Panc1 (cell line): ENCODE data around the gene HIPK2.

Experiments
- POLR2AphosphoS5 ChIP-seq: IDR thresholded peaks from 2 replicates; pipeline ENCODE4 v1.6.1; 2012; ENCODE audit warnings: mild to moderate bottlenecking, low read depth, low read length, moderate library complexity
- REST ChIP-seq, 2 experiments: IDR thresholded peaks; 2 replicates each; pipeline ENCODE4 v1.6.1; 2011 to 2012; ENCODE audit warnings: low read depth in 2 of 2, control low read depth in 1 of 2, low read length in 1 of 2, mild to moderate bottlenecking in 1 of 2, moderate library complexity in 1 of 2; ENCODE audit not compliant: insufficient read depth in 1 of 2
- TCF7L2 ChIP-seq: IDR thresholded peaks from 2 replicates; pipeline ENCODE4 v1.6.1; 2011; ENCODE audit warnings: mild to moderate bottlenecking, low read depth, low read length, inconsistent platforms
- TF ChIP-seq, protein P1 (sequence below): fragments of 450-650 bp; IDR thresholded peaks from 2 replicates; pipeline ENCODE4 v1.5.1; 2017; ENCODE audit warnings: mild to moderate bottlenecking

DNA sequence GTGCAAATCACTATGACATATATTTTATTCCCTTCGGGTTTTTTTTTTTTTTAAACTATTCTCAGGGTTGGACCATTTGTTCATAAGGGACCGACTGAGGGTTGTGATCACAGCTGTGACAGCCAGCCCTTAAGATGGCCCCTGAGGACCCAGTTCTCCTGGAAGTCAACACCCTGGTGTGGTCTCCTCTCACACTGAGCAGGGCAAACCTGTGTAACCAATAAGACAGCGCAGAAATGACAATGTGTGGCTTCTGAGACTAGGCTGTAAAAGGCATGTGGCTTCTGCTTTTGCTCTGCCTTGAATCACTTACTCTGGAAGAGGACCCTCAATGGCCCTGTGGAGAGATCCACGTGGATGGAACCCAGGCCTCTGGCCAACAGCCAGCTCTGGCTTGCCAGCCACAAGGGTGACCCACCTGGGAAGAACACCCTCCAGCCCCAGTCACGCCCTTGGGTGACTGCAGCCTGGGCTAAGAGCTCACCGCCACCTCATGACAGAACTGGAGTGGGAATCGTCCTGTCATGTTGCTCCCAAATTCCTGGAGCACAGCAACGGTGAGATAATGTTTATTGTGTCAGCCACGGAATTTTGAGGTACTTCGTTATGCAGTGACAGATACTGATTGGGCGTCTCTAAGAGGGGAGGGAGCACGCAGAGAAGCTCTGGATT is 127.2 kb downstream of the HIPK2 start:
- TF ChIP-seq, protein P1, sequence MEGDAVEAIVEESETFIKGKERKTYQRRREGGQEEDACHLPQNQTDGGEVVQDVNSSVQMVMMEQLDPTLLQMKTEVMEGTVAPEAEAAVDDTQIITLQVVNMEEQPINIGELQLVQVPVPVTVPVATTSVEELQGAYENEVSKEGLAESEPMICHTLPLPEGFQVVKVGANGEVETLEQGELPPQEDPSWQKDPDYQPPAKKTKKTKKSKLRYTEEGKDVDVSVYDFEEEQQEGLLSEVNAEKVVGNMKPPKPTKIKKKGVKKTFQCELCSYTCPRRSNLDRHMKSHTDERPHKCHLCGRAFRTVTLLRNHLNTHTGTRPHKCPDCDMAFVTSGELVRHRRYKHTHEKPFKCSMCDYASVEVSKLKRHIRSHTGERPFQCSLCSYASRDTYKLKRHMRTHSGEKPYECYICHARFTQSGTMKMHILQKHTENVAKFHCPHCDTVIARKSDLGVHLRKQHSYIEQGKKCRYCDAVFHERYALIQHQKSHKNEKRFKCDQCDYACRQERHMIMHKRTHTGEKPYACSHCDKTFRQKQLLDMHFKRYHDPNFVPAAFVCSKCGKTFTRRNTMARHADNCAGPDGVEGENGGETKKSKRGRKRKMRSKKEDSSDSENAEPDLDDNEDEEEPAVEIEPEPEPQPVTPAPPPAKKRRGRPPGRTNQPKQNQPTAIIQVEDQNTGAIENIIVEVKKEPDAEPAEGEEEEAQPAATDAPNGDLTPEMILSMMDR = no peak
- TF ChIP-seq POLR2AphosphoS5 (no peak), TCF7L2 (no peak), REST (IDR thresholded peaks at IDR 0.05; ENCODE audit: insufficient read depth in 1 of 2, low read depth in 2 of 2, low read length in 1 of 2) (no peak)
